ENCODE data around the gene DYRK1A.
A peak's percentile ranks its signal among the peaks of the same experiment; 100 is the strongest.

Gene DYRK1A

DNA sequence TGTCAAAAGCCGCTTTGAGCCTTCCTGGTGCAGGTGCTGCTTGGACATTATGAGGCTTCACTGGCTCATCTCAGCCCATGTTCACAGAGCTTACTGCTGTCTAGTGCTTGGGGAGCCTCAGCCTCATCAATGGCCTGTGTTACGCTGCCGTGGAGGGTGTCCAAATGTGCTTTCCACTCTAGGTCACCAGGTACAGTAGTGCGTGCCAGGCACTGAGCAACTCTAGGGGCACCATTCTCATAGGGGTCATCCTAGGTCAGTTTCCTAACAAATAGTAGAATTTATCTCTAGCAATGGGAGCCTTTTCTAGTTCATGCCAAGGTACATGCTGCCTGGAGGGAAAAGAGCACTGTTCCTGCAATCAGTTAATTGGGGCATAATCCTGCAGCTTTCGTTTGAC, 193.8 kb downstream of the DYRK1A start:
- TF ChIP-seq, protein P1, sequence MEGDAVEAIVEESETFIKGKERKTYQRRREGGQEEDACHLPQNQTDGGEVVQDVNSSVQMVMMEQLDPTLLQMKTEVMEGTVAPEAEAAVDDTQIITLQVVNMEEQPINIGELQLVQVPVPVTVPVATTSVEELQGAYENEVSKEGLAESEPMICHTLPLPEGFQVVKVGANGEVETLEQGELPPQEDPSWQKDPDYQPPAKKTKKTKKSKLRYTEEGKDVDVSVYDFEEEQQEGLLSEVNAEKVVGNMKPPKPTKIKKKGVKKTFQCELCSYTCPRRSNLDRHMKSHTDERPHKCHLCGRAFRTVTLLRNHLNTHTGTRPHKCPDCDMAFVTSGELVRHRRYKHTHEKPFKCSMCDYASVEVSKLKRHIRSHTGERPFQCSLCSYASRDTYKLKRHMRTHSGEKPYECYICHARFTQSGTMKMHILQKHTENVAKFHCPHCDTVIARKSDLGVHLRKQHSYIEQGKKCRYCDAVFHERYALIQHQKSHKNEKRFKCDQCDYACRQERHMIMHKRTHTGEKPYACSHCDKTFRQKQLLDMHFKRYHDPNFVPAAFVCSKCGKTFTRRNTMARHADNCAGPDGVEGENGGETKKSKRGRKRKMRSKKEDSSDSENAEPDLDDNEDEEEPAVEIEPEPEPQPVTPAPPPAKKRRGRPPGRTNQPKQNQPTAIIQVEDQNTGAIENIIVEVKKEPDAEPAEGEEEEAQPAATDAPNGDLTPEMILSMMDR (conservative IDR thresholded peaks at IDR 0.05; ENCODE audit: low read length) = no peak
- no peak for DNase-seq (ENCODE audit: low read depth)
- H3K4me3 ChIP-seq (ENCODE audit: low read length) = no peak overlapping the region

DNA sequence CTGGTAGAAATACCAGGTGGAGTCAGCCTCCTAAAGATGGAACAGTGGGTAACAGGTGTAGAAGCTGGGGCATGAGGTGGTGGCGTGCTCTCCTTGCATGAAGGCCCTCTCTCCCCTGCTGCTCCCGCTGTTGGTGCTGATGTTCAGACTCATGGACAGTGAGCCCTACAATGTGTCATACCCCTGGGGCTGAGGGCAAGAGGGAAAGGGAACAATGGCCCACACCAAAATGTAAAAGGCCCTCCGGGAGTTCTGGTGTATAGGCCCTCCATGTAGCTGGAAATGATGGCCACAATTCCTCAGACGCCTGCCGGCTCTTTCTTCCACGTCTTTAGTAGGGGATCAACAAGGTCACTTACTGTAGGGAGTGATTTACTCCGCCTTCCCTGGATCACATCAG, 194.9 kb downstream of the DYRK1A start:
- TF ChIP-seq, protein P1 (conservative IDR thresholded peaks at IDR 0.05; ENCODE audit: low read length) = no peak
- H3K4me3 ChIP-seq (ENCODE audit: low read length) = no peak overlapping the region
- no peak for DNase-seq (ENCODE audit: low read depth)

DNA sequence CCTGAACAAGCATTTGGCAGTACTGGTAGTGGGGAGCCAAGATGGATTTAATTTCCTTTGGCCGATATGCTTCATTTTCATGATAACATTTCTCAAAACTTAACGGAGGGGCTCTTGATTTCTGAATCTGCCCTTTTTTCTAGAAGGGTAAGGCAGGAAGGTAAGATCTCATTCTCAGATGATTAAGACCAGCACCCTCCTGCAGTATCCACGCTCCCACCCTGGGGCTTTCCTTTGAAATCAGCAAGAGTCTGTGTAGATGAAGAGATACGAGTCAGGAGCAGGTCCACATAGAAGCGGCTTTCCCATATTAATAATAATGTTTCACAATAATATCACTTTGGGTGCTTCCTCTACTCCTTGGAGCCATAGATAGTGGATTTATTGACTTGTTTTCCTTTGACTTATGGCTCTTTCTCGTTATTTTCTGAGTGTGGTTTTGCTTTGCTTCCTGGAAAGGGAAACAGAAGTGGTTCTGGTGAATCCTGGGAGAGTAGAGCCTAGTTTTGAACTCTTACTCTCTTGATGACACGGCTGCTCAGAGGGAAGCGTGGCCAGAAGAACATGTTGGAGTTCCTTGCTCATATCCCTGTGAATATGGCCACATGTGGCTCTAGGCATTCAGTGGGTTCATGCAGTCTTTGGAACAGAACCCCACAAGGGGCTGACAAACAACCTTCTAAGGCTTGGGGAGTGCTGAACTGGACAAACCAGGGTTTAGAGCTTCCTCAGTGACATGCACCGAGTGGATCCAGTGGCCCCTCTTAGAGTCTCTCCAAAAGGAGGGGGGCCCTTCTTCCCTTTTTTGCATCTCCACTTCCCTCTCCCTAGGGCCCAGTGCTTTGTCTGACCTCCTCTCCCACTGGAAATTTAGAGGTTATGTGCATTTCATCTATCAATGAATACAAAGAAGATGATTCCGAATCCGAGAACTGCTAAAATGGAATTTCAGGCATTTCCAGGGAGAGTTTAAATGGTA, 195.7 kb downstream of the DYRK1A start:
- H3K4me3 ChIP-seq (ENCODE audit: low read length) = no peak overlapping the region
- TF ChIP-seq, protein P1 (conservative IDR thresholded peaks at IDR 0.05; ENCODE audit: low read length) = no peak
- DNase-seq (ENCODE audit: low read depth) = no peak

DNA sequence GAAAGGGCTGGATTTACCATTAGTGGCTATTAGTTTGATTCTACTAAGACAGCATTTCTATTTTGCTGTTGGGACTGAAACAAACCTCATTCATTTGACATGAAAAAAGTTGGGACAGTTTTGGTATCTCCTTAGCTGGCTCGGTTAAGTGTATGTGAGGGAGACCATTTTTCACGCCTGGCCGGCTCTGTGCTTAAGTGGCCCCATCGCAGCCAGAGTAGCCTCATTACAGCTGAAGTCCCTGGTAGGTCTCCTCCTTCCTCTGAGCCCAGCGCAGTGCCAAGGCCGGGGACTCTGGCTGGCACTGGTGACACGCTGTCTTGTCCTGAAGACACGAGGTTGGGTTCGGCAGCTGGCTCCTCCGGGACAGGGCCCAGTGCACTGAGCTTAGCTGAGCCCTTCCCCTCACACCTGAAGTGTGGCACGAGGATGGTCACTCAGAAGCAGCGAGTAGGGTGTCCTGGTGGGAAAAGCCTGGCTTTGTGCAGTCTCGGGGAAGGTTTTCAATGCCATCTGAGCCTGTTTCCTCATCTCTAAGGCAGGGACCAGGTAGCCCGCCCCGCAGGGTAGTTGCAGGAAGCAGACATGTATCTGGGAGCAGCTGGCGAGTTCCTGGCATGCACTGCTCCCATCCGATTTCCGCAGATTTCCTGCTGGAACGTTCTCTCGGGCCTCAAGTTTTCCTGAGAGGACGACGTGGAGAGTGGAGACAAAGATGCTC, 196.5 kb downstream of the DYRK1A start:
- H3K4me3 ChIP-seq (ENCODE audit: low read length) = peak overlapping the region; percentile 83
- no peak for DNase-seq (ENCODE audit: low read depth)
- TF ChIP-seq, protein P1 (conservative IDR thresholded peaks at IDR 0.05; ENCODE audit: low read length) = no peak

DNA sequence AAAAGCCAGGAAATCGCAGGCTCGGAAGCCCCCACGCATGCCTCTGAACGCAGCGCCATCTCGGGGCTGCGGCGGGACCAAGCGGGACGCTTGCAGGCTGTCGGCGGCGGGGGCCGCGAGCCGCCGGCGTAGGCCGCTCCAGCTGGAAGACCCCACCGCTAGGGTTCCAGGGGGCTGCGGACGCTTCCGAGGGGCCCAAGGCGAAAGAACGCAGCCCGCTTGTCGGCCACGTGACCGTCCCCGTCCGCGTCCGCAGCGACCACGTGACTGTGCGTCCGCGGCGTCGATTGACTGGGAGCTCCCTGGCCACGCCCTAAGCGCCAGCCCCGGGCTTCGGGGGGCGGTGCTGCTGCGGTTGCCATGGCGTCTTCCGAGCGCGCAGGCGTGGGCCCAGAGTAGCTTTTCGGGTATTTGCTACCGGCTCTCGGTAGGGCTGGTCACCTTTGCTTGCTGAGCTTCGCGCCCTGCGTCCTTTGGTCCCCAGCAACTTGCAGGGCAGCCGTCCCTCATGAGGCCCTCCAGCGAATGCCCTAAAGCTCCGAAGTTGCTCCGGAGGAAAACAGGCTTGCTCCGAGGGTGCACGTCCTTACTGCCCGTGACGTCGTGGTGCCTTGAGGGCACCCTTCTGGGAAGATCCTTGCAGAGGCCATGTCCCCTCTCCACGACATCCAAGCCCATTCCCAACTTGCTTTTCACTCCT, 197.2 kb downstream of the DYRK1A start:
- DNase-seq (ENCODE audit: low read depth) = peak; percentile 90
- H3K4me3 ChIP-seq (ENCODE audit: low read length) = peak overlapping the region; percentile 83
- TF ChIP-seq, protein P1 (conservative IDR thresholded peaks at IDR 0.05; ENCODE audit: low read length) = peak; percentile 34

DNA sequence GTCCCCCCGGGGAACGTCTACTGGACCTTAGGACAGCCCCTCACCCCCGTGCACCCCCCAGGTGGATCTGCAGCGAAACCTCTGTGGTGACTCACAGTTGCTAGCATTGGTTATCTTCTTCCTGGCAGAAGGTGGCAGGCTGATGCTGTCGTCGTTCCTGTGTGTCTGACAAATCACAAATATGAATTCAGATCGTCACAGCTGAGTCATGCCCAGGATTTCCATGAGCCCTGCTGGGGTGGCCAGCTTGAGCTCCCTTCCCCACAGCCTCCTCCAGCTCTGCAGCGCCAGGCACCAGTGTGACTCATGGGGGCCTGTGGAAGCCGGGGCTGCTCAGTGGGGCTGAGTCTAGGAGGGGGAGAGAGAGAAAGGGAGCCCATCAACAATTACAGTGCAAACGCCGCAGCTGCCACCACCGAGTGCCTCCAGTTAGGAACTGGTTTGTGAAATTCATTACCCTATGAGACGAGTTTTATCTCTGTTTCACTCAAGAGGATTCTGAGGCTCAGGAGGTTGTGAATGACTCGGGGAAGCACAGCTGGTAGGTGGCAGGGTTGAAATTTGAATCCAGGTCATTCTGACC, 197.9 kb downstream of the DYRK1A start:
- peak overlapping the region; percentile 83 for H3K4me3 ChIP-seq (ENCODE audit: low read length)
- TF ChIP-seq, protein P1 (conservative IDR thresholded peaks at IDR 0.05; ENCODE audit: low read length) = no peak
- peak; percentile 96 for DNase-seq (ENCODE audit: low read depth)
